GM23338 (cell line): ENCODE measurements around the gene TMEM185A. TPM values are rescaled to one million over a fixed set of nuclear protein-coding genes. Genes with fewer than 3 reads are reported as not detected.

Experiments
- ATAC-seq: fragments of 200-7000 bp; cut with Tn5 transposase; 3 replicates; pipeline ENCODE4 v1.9.1; 2020
- DNase-seq: peaks from one replicate; pipeline ENCODE4 v3.0.0-alpha.2; 2015; ENCODE audit warnings: low spot score
- H2AFZ ChIP-seq: fragments of 200-600 bp; sonication (generic); 2 replicates; pipeline ENCODE4 v1.8.0; 2016; ENCODE audit warnings: antibody characterized with exemption, mild to moderate bottlenecking, moderate library complexity
- H3F3A ChIP-seq: fragments of 200-600 bp; sonication (generic); replicated peaks from 2 replicates; pipeline ENCODE4 v1.8.0; 2017; ENCODE audit warnings: antibody characterized with exemption, mixed run types, low read depth
- H3K27ac ChIP-seq: fragments of 200-600 bp; sonication (generic); 2 replicates; pipeline ENCODE4 v1.6.1; 2016; ENCODE audit warnings: low read depth
- H3K27me3 ChIP-seq: fragments of 200-600 bp; sonication (generic); 2 replicates; pipeline ENCODE4 v1.8.0; 2016; ENCODE audit warnings: mild to moderate bottlenecking, mixed run types, moderate library complexity; ENCODE audit not compliant: insufficient read depth
- H3K36me3 ChIP-seq: fragments of 200-600 bp; sonication (generic); 2 replicates; pipeline ENCODE4 v1.8.0; 2016; ENCODE audit warnings: mild to moderate bottlenecking; ENCODE audit not compliant: insufficient read depth
- H3K4me1 ChIP-seq: fragments of 200-600 bp; sonication (generic); 2 replicates; pipeline ENCODE4 v1.8.0; 2016; ENCODE audit warnings: mild to moderate bottlenecking, moderate library complexity; ENCODE audit not compliant: insufficient read depth
- H3K4me2 ChIP-seq: fragments of 200-600 bp; sonication (generic); 2 replicates; pipeline ENCODE4 v1.7.1; 2017; ENCODE audit warnings: mixed run types
- H3K4me3 ChIP-seq: fragments of 200-600 bp; sonication (generic); 2 replicates; pipeline ENCODE4 v1.6.1; 2016; ENCODE audit warnings: mixed run types
- H3K79me2 ChIP-seq: fragments of 200-600 bp; sonication (generic); replicated peaks from 2 replicates; pipeline ENCODE4 v1.8.0; 2017; ENCODE audit warnings: mild to moderate bottlenecking; ENCODE audit not compliant: insufficient read depth
- H3K9me2 ChIP-seq: fragments of 200-600 bp; sonication (generic); 2 replicates; pipeline ENCODE4 v1.8.0; 2017; ENCODE audit not compliant: insufficient read depth
- H4K20me1 ChIP-seq: fragments of 200-600 bp; sonication (generic); replicated peaks from 2 replicates; pipeline ENCODE4 v1.8.0; 2017; ENCODE audit warnings: mild to moderate bottlenecking; ENCODE audit not compliant: insufficient read depth
- H3K27ac Mint-ChIP-seq: 2 replicates; pipeline ENCODE4 v1.8.0; 2020; ENCODE audit warnings: inconsistent platforms, mild to moderate bottlenecking, moderate library complexity, mixed read lengths
- H3K27me3 Mint-ChIP-seq: 3 replicates; pipeline ENCODE4 v1.8.0; 2022; ENCODE audit warnings: low read depth, mild to moderate bottlenecking, moderate library complexity, mixed read lengths, inconsistent platforms; ENCODE audit not compliant: insufficient read depth, poor library complexity
- H3K36me3 Mint-ChIP-seq: 3 replicates; pipeline ENCODE4 v1.8.0; 2021; ENCODE audit warnings: low read depth, mild to moderate bottlenecking, inconsistent platforms, moderate library complexity, mixed read lengths
- H3K4me1 Mint-ChIP-seq: 3 replicates; pipeline ENCODE4 v1.8.0; 2020; ENCODE audit warnings: mild to moderate bottlenecking, inconsistent platforms, mixed read lengths
- H3K4me3 Mint-ChIP-seq: 3 replicates; pipeline ENCODE4 v1.8.0; 2021; ENCODE audit warnings: moderate library complexity, mild to moderate bottlenecking, inconsistent platforms, mixed read lengths
- H3K9me3 Mint-ChIP-seq: 3 replicates; pipeline ENCODE4 v1.8.0; 2020; ENCODE audit warnings: moderate library complexity, mild to moderate bottlenecking, inconsistent platforms, mixed read lengths
- CREB1 ChIP-seq: fragments of 250-450 bp; sonication (Bioruptor Pico); IDR thresholded peaks from 2 replicates; pipeline ENCODE4 v1.5.0; 2020; ENCODE audit warnings: low read depth, mild to moderate bottlenecking, moderate library complexity
- EZH2 ChIP-seq: fragments of 200-600 bp; sonication (generic); IDR thresholded peaks from one replicate; pipeline ENCODE4 v1.8.0; 2017; ENCODE audit warnings: antibody characterized with exemption, mild to moderate bottlenecking, low read depth; ENCODE audit not compliant: unreplicated experiment
- EZH2phosphoT487 ChIP-seq: fragments of 200-600 bp; sonication (generic); IDR thresholded peaks from one replicate; pipeline ENCODE4 v1.8.1; 2018; ENCODE audit warnings: antibody characterized with exemption; ENCODE audit not compliant: unreplicated experiment
- JUNB ChIP-seq: IDR thresholded peaks from one replicate; pipeline ENCODE4 v1.6.1; 2016; ENCODE audit warnings: antibody characterized with exemption; ENCODE audit not compliant: unreplicated experiment
- NANOG ChIP-seq: IDR thresholded peaks from 2 replicates; pipeline ENCODE4 v1.6.1; 2016; ENCODE audit warnings: antibody characterized with exemption, borderline replicate concordance
- POLR2AphosphoS5 ChIP-seq: IDR thresholded peaks from 2 replicates; pipeline ENCODE4 v1.6.1; 2016; ENCODE audit warnings: antibody characterized with exemption, low read depth
- STAT1 ChIP-seq: IDR thresholded peaks from one replicate; pipeline ENCODE4 v1.6.1; 2016; ENCODE audit warnings: antibody characterized with exemption; ENCODE audit not compliant: unreplicated experiment
- ZNF114 ChIP-seq: fragments of 250-450 bp; sonication (Bioruptor Pico); IDR thresholded peaks from 2 replicates; pipeline ENCODE4 v1.5.0; 2020; ENCODE audit warnings: mild to moderate bottlenecking, moderate library complexity
- ZNF331 ChIP-seq: fragments of 250-450 bp; sonication (Bioruptor Pico); IDR thresholded peaks from 2 replicates; pipeline ENCODE4 v1.5.0; 2020; ENCODE audit warnings: low read depth, mild to moderate bottlenecking, moderate library complexity
- ZNF462 ChIP-seq: fragments of 250-450 bp; sonication (Bioruptor Pico); IDR thresholded peaks from 2 replicates; pipeline ENCODE4 v1.5.0; 2020; ENCODE audit warnings: mild to moderate bottlenecking, moderate library complexity
- polyA plus RNA-seq: library from polyadenylated mRNA; unstranded; fragments of >200 nt; fragmentation: Nextera tagmentation; extraction: Ambion mirVana; gene quantifications from 2 replicates; pipeline ENCODE4 v1.2.1, GENCODE V29; 2016
- total RNA-seq: library from RNA; depleted of rRNA; stranded (reverse); fragments of >200 nt; shearing (Covaris generic); gene quantifications from 2 replicates; pipeline ENCODE4 v1.2.3, GENCODE V29; 2014
- TF ChIP-seq, protein P1 (sequence below): IDR thresholded peaks from 2 replicates; pipeline ENCODE4 v1.6.1; 2016; ENCODE audit warnings: antibody characterized with exemption
- TF ChIP-seq, protein P2 (sequence below), 2 experiments: fragments of 200-600 bp in 1 of 2; sonication (generic) in 1 of 2; conservative IDR thresholded peaks; 2 replicates each; pipeline versions ENCODE4 v1.5.1 to v1.6.1; 2016 to 2017; ENCODE audit warnings: antibody characterized with exemption in 2 of 2, low read depth in 2 of 2, mild to moderate bottlenecking in 2 of 2, moderate library complexity in 1 of 2
- TF ChIP-seq, protein P3 (sequence below): IDR thresholded peaks from one replicate; pipeline ENCODE4 v1.6.1; 2018; ENCODE audit warnings: antibody characterized with exemption; ENCODE audit not compliant: unreplicated experiment

TMEM185A gene
- total and polyA plus RNA-seq, 2 experiments from 2014 or later = 9.3 to 16.7 TPM

DNA sequence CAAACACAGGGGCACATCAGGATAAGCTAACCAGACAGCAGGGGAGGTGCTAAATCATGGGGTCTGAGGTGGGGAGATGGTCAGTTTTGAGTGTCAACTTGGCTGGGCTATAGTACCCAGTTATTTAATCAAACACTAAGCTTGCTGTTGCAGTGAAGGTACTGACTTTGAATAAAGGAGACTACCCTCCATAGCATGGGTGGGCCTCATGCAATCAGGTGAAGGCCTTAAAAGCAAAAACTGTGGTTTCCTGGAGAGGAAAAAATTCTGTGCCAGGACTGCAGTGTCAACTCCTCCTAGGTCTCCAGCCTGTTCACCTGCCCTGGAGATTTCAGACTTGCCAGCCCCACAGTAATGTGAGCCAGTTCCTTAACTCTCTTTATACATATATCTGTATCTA lies 23.9 kb downstream of the TMEM185A start:
- peaks cover 7% of the 10 kb centered on the region for H3K79me2 ChIP-seq
- H3K36me3 ChIP-seq = no peaks in the 10 kb centered on the region
- no peaks in the 10 kb centered on the region for H4K20me1 ChIP-seq
- no peaks in the 10 kb centered on the region for H3K9me2 ChIP-seq
- ATAC-seq (no peak), DNase-seq (no peak)
- no peaks in the 10 kb centered on the region for H3F3A ChIP-seq
- no peak overlapping the region for H3K4me3 ChIP-seq
- Mint-ChIP-seq H3K9me3 (no peaks in the 10 kb centered on the region), H3K4me3 (no peak overlapping the region), H3K4me1 (peaks cover 7% of the 10 kb centered on the region; the same call in 1 of the 3 replicates), H3K27me3 (peaks cover 6% of the 10 kb centered on the region), H3K27ac (no peak overlapping the region), H3K36me3 (peaks cover 4% of the 10 kb centered on the region; the same call in 1 of the 3 replicates)
- H3K27me3 ChIP-seq = no peaks in the 10 kb centered on the region
- no peak overlapping the region for H3K4me2 ChIP-seq
- TF ChIP-seq ZNF114 (CRISPR knock-in tag) = no peak
- TF ChIP-seq, protein P1, sequence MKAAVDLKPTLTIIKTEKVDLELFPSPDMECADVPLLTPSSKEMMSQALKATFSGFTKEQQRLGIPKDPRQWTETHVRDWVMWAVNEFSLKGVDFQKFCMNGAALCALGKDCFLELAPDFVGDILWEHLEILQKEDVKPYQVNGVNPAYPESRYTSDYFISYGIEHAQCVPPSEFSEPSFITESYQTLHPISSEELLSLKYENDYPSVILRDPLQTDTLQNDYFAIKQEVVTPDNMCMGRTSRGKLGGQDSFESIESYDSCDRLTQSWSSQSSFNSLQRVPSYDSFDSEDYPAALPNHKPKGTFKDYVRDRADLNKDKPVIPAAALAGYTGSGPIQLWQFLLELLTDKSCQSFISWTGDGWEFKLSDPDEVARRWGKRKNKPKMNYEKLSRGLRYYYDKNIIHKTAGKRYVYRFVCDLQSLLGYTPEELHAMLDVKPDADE = no peak
- no peak for TF ChIP-seq ZNF462 (CRISPR knock-in tag)
- TF ChIP-seq JUNB = no peak
- no peak for TF ChIP-seq EZH2phosphoT487
- TF ChIP-seq STAT1 = no peak
- TF ChIP-seq, protein P2, sequence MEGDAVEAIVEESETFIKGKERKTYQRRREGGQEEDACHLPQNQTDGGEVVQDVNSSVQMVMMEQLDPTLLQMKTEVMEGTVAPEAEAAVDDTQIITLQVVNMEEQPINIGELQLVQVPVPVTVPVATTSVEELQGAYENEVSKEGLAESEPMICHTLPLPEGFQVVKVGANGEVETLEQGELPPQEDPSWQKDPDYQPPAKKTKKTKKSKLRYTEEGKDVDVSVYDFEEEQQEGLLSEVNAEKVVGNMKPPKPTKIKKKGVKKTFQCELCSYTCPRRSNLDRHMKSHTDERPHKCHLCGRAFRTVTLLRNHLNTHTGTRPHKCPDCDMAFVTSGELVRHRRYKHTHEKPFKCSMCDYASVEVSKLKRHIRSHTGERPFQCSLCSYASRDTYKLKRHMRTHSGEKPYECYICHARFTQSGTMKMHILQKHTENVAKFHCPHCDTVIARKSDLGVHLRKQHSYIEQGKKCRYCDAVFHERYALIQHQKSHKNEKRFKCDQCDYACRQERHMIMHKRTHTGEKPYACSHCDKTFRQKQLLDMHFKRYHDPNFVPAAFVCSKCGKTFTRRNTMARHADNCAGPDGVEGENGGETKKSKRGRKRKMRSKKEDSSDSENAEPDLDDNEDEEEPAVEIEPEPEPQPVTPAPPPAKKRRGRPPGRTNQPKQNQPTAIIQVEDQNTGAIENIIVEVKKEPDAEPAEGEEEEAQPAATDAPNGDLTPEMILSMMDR (conservative IDR thresholded peaks at IDR 0.05; ENCODE audit: low read depth in 2 of 2) = no peak
- TF ChIP-seq EZH2 = no peak
- no peak for TF ChIP-seq ZNF331 (CRISPR knock-in tag)
- TF ChIP-seq, protein P3, sequence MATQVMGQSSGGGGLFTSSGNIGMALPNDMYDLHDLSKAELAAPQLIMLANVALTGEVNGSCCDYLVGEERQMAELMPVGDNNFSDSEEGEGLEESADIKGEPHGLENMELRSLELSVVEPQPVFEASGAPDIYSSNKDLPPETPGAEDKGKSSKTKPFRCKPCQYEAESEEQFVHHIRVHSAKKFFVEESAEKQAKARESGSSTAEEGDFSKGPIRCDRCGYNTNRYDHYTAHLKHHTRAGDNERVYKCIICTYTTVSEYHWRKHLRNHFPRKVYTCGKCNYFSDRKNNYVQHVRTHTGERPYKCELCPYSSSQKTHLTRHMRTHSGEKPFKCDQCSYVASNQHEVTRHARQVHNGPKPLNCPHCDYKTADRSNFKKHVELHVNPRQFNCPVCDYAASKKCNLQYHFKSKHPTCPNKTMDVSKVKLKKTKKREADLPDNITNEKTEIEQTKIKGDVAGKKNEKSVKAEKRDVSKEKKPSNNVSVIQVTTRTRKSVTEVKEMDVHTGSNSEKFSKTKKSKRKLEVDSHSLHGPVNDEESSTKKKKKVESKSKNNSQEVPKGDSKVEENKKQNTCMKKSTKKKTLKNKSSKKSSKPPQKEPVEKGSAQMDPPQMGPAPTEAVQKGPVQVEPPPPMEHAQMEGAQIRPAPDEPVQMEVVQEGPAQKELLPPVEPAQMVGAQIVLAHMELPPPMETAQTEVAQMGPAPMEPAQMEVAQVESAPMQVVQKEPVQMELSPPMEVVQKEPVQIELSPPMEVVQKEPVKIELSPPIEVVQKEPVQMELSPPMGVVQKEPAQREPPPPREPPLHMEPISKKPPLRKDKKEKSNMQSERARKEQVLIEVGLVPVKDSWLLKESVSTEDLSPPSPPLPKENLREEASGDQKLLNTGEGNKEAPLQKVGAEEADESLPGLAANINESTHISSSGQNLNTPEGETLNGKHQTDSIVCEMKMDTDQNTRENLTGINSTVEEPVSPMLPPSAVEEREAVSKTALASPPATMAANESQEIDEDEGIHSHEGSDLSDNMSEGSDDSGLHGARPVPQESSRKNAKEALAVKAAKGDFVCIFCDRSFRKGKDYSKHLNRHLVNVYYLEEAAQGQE = no peak
- TF ChIP-seq NANOG = no peak
- TF ChIP-seq CREB1 (CRISPR knock-in tag) = no peak
- TF ChIP-seq POLR2AphosphoS5 = no peak
- H2AFZ ChIP-seq = no peak overlapping the region
- H3K4me1 ChIP-seq = no peaks in the 10 kb centered on the region
- H3K27ac ChIP-seq = no peak overlapping the region
